GM12873 (cell line): ENCODE data around the gene SLC25A1.

Experiments
- CTCF ChIP-seq: IDR thresholded peaks from 2 replicates; pipeline ENCODE4 v1.5.1; 2012; ENCODE audit warnings: low read depth, mild to moderate bottlenecking, moderate library complexity, low read length, control low read depth; ENCODE audit not compliant: insufficient read depth; ENCODE audit errors: missing control alignments

Gene SLC25A1

GRCh38 chr22:19136915-19137314 lies 41.6 kb downstream of the SLC25A1 start:
- no peak for TF ChIP-seq CTCF

- no peak for TF ChIP-seq CTCF
Measured at GRCh38 chr22:19134874-19135273, 43.7 kb downstream of the SLC25A1 start.

GRCh38 chr22:19134176-19134831 lies 44.2 kb downstream of the SLC25A1 start:
- TF ChIP-seq CTCF: no peak

GRCh38 chr22:19133561-19133960 lies 45.0 kb downstream of the SLC25A1 start:
- no peak for TF ChIP-seq CTCF

- TF ChIP-seq CTCF: no peak
Measured at GRCh38 chr22:19132693-19133400, 45.7 kb downstream of the SLC25A1 start.

GRCh38 chr22:19132153-19132552 lies 46.4 kb downstream of the SLC25A1 start:
- TF ChIP-seq CTCF: no peak

GRCh38 chr22:19131685-19132015 lies 46.9 kb downstream of the SLC25A1 start:
- no peak for TF ChIP-seq CTCF
